HepG2 (cell line): ENCODE measurements around the gene SRRT. TPM values are rescaled to one million over a fixed set of nuclear protein-coding genes. Genes with fewer than 3 reads are reported as not detected.
A peak's percentile ranks its signal among the peaks of the same experiment; 100 is the strongest.

Experiments
- CBFB ChIP-seq: sonication (generic); formaldehyde crosslinking; IDR thresholded peaks from 2 replicates; pipeline ENCODE4 v1.4.0; 2020; ENCODE audit warnings: missing genetic modification reagents
- FOXA3 ChIP-seq: IDR thresholded peaks from 2 replicates; pipeline ENCODE4 v1.6.1; 2016; ENCODE audit warnings: missing genetic modification reagents, missing compliant biosample characterization
- HOXD1 ChIP-seq: sonication (generic); formaldehyde crosslinking; IDR thresholded peaks from 2 replicates; pipeline ENCODE4 v1.5.0; 2020; ENCODE audit warnings: missing genetic modification reagents
- KDM2A ChIP-seq: sonication (generic); formaldehyde crosslinking; IDR thresholded peaks from 2 replicates; pipeline ENCODE4 v1.4.0; 2020; ENCODE audit warnings: low read depth, missing genetic modification reagents, borderline replicate concordance
- MAFF ChIP-seq: IDR thresholded peaks from 2 replicates; pipeline ENCODE4 v1.6.1; 2011; ENCODE audit warnings: low read depth, low read length, improper control_type of control experiment
- NFAT5 ChIP-seq: sonication (generic); formaldehyde crosslinking; IDR thresholded peaks from 2 replicates; pipeline ENCODE4 v1.4.0; 2020; ENCODE audit warnings: missing genetic modification reagents
- RARA ChIP-seq: IDR thresholded peaks from 2 replicates; pipeline ENCODE4 v1.6.1; 2016; ENCODE audit warnings: missing genetic modification reagents, missing compliant biosample characterization
- RXRB ChIP-seq: IDR thresholded peaks from 2 replicates; pipeline ENCODE4 v1.6.1; 2016; ENCODE audit warnings: borderline replicate concordance, missing genetic modification reagents, missing compliant biosample characterization
- SNAPC4 ChIP-seq: sonication (generic); formaldehyde crosslinking; IDR thresholded peaks from 2 replicates; pipeline ENCODE4 v1.4.0; 2020; ENCODE audit warnings: mild to moderate bottlenecking, missing genetic modification reagents
- TBX3 ChIP-seq: fragments of 450-650 bp; IDR thresholded peaks from 2 replicates; pipeline ENCODE4 v1.6.1; 2017; ENCODE audit warnings: antibody characterized with exemption, mild to moderate bottlenecking, inconsistent platforms, borderline replicate concordance
- ZNF460 ChIP-seq: sonication (generic); formaldehyde crosslinking; IDR thresholded peaks from 2 replicates; pipeline ENCODE4 v1.5.1; 2020; ENCODE audit warnings: missing genetic modification reagents, mild to moderate bottlenecking, borderline replicate concordance
- ZNF564 ChIP-seq: sonication (generic); formaldehyde crosslinking; IDR thresholded peaks from 2 replicates; pipeline ENCODE4 v1.8.1; 2023; ENCODE audit warnings: mild to moderate bottlenecking, missing genetic modification reagents
- ZNF614 ChIP-seq: IDR thresholded peaks from 2 replicates; pipeline ENCODE4 v1.6.1; 2018; ENCODE audit warnings: missing biosample characterization, missing genetic modification reagents, inconsistent platforms, borderline replicate concordance
- ZXDC ChIP-seq: sonication (generic); formaldehyde crosslinking; IDR thresholded peaks from 2 replicates; pipeline ENCODE4 v1.5.0; 2020; ENCODE audit warnings: mild to moderate bottlenecking, missing genetic modification reagents
- polyA plus RNA-seq, 8 experiments: library from polyadenylated mRNA; depleted of rRNA in 3 of 8; stranded (reverse) in 7 of 8; unstranded in 1 of 8; fragments of >200 nt; fragmentation: Illumina TruSeq in 4 of 8; extraction: Trizol in 4 of 8; gene quantifications; 2 replicates each; pipeline versions ENCODE4 v1.2.1 to v1.2.3, GENCODE V29; 2011 to 2016; ENCODE audit warnings: low read depth in 4 of 8, missing spikeins in 1 of 8, mixed read lengths in 1 of 8; ENCODE audit not compliant: insufficient read depth in 1 of 8
- total RNA-seq, 5 experiments: library from RNA; depleted of rRNA; stranded (reverse); fragments of >200 nt; fragmentation: Illumina TruSeq; extraction: Trizol; gene quantifications; 2 replicates each; pipeline ENCODE4 v1.2.3, GENCODE V29; 2016; ENCODE audit warnings: low read depth in 1 of 5

Gene SRRT
- total and polyA plus RNA-seq, 2 of the 13 experiments (the other 11 are each of a cell fraction or from before 2014, with no cell fraction given): 26.2 to 106 TPM

- TF ChIP-seq TBX3: no peak
- TF ChIP-seq RARA (CRISPR knock-in tag): no peak
- no peak for TF ChIP-seq ZNF614 (CRISPR knock-in tag)
- peak; percentile 93; the same call in 1 of the 2 replicates for TF ChIP-seq ZXDC
- peak; percentile 20; the same call in 1 of the 2 replicates for TF ChIP-seq RXRB (CRISPR knock-in tag)
- peak; percentile 96 for TF ChIP-seq ZNF564 (CRISPR knock-in tag)
- peak; percentile 71; the same call in 1 of the 2 replicates for TF ChIP-seq CBFB (CRISPR knock-in tag)
- TF ChIP-seq KDM2A (CRISPR knock-in tag): peak; percentile 94
- 0 out of 2 replicates have a peak, but pooled peaks have one; percentile 12 for TF ChIP-seq NFAT5 (CRISPR knock-in tag)
- TF ChIP-seq HOXD1: 0 out of 2 replicates have a peak, but pooled peaks have one; percentile 21
- no peak for TF ChIP-seq ZNF460 (CRISPR knock-in tag)
- TF ChIP-seq SNAPC4: 0 out of 2 replicates have a peak, but pooled peaks have one; percentile 24
- peak; percentile 61 for TF ChIP-seq FOXA3
- no peak for TF ChIP-seq MAFF
These were observed at the start of gene SRRT (continued) for GRCh38 chr7:100874577-100875355.
